GM19328 (cell line): ENCODE data around the gene PIK3R5.

ENCODE experiments used
- ATAC-seq: cut with Tn5 transposase; IDR thresholded peaks from one replicate; pipeline ENCODE4 v1.9.1; 2021; ENCODE audit warnings: mild to moderate bottlenecking, moderate library complexity; ENCODE audit not compliant: unreplicated experiment

Gene PIK3R5

DNA sequence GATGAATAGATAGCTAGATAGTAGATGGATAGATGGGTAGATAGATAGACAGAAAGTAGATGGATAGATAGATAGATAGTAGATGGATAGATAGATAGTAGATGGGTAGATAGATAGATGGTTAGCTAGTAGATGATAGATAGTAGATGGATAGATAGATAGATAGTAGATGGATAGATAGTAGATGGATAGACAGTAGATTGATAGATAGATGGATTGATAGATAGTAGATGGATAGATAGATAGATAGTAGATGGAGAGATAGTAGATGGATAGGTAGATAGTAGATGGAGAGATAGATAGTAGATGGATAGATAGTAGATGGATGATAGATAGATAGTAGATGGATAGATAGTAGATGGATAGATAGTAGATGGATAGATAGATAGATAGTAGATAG is 40.4 kb downstream of the PIK3R5 start:
- no peak for ATAC-seq

DNA sequence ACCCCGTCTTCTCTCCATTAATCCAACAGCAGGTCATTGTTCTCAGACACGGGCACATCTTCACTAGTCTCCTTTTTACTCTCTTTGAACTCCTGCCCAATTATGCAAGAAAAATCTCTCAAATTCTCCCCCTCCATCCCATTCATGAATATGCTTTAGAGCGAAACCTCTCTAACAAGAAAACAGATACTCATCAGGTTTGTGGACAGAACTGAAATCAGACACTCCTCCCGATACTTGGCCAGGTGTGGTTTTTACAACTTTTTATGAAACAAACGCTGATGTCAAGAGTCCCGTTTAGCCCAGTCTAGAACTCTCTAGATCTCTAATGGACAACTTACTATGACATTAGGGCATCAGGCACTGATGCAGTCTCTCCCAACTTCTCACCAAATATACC is 40.9 kb downstream of the PIK3R5 start:
- ATAC-seq, result no peak

DNA sequence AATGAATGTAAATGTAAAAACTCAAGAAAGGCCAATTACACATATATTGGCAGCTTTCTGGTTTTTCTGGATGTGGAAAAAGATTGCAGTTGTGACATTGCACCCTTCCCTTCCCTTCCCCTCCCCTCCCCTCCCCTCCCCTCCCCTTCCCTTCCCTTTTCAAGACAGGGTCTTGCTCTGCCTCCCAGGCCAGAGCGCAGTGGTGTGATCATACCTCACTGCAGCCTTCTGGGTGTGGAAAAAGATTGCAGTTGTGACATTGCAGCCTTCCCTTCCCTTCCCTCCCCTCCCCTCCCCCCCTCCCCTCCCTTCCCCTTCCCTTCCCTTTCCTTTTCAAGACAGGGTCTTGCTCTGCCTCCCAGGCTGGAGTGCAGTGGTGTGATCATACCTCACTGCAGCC is 41.7 kb downstream of the PIK3R5 start:
- ATAC-seq, result no peak

DNA sequence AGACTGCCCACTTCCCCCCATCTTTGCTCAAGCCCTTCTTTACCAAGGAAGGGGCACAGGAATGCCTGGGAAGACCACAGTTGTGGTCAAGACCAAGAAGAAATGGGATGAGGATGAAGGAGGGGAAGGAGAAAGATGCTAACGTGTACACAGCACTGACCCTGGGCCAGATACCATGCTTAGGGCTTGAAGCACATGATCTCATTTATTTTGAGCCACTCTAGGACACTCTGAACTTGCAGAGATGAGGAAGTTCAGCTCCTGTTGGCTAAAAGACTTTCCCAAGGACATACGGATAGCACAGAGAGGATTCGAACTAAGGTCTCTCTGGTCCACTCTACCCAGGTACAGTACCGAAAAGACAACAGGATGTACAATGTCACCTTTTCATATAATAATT is 42.6 kb downstream of the PIK3R5 start:
- no peak for ATAC-seq

DNA sequence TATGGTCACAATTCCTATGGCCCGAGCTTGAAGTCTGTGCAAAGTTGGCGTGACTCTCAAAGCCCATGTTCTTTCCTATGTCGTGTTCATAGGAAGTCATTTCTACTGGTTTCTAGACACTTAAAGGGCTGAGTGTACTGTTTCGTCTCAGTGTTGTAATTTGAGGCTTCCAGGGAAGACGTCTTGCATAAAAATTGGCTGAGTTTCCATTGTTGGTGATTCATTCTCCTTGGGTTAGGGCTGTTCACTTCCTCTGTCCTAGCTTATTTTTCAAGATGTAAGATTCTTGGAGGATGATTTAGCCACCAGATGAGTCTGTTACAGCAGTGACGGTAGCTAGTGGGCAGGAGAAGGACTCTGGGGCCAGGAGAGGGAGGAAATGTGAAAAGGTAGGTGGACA is 43.1 kb downstream of the PIK3R5 start:
- ATAC-seq, result no peak

DNA sequence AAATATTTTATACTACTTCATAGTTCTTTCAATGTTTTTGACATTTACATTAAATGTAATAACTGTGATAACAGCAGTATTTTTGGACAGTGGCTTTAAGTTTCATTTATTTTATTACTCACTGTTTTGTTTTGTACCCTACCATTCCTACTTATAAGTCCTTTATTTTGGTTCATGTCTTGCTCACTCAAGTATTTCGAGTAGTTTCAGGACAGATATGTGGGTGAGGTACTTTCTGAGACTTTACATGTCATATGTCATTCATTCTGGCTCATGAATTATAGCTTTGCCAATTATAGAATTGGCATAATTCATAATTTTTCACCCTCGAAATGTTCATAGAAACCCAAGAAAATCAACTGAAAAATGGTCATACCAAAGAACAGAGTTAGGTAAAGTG is 44.4 kb downstream of the PIK3R5 start:
- ATAC-seq, result no peak

DNA sequence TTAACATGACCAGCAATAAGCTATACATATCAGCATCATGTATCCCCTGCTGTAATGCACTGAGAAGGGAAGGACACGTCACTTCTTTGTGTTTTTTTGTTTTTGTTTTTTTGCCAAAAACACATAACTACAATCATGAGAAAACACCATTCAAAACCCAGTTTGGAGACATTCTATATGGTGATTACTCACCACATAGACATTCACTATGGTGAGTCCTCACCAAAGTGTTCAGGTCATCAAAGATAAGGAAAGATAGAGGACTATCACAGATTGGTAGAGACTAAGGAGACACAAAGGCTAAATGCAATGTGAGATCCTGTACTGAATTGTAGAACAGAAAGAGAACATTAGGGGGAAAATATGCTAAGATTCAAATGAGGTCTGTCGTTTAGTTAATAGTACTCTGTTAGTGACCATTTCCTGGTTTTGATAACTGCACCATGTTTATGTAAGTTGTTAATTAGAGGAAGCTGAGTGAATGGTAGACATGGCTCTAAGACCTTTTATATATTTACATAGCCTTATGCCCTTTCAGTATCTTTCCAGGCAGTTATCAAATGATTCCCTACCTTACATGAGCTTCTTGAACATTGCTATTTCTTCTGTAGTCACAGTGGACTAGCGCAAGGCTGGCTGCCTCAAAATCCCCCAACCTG is 46.6 kb downstream of the PIK3R5 start:
- ATAC-seq, result no peak

DNA sequence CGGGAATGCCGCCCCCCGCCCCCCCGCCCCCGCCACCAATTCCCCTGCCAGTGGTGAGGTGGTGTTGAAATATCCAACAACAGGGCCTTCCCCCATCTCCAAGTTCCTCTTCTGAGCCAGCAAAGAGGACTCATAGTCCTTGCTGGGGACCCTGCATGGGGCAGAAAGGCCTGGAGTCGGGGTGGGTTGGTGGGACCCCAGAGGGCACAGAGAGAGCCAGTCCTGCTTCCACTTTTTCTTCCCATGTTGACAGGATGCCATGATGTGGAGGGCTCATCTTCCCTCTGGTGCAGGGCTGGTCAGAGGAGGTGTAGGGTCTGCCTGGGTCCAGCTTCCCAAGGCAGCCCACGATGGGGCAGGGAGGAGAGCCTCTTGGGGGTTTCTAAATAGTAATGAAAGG is 49.0 kb downstream of the PIK3R5 start:
- no peak for ATAC-seq

DNA sequence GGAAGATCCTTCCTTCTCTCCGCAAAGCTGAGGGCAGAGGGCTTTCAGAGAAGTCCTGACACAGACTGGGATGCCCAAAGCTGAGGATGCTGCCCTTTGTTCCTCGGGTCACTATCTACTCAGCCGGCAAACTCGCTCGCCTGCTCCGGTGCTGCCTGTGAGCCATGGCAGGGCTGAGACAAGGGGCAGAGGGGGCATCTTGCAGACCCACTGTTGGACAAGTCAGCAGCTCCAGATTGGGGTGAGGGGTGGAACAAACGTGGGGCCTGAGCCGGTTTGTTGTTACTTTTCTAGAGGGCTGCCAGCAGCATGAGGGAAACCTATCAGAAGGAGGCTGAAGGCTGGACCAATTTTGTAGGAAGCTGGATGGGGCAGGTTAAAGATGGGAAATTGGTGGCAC is 51.0 kb downstream of the PIK3R5 start:
- no peak for ATAC-seq

DNA sequence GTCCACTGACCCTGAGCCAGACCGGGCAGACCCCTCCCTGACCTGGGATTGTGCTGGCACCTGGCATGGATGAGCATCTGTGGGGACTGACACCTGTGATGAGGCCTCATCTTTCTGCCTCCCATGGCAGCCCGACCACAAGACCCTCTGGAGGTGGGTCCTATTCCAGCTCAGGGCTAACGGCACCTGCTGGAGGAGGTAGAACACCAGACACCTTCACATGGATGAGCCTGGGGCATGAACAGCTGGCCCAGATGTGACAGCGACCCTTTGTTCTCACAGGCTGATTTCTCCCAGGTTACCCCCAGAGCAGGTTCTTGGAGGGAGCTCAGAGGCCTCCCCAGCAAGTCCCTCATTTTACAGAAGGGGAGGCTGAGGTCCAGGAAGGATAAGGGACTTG is 51.6 kb downstream of the PIK3R5 start:
- ATAC-seq, result no peak

DNA sequence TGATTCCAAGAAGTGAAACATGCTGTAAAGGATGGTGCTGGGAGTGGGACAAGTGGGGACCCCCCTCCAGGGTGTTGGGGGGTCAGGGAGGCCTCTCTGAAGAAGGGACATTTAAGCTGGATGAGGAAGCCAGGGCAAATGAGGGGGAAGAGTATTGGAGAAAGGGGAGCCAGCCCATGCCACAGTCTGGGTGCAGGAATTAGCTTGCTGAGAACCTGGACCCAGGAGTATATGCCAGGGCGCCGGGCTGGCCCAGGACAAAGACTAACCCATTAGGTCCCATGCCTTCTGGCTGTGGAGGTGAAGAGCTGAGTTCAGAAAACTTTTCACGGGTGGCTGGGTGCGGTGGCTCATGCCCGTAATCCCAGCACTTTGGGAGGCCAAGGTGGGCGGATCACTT is 52.4 kb downstream of the PIK3R5 start:
- ATAC-seq, result no peak

DNA sequence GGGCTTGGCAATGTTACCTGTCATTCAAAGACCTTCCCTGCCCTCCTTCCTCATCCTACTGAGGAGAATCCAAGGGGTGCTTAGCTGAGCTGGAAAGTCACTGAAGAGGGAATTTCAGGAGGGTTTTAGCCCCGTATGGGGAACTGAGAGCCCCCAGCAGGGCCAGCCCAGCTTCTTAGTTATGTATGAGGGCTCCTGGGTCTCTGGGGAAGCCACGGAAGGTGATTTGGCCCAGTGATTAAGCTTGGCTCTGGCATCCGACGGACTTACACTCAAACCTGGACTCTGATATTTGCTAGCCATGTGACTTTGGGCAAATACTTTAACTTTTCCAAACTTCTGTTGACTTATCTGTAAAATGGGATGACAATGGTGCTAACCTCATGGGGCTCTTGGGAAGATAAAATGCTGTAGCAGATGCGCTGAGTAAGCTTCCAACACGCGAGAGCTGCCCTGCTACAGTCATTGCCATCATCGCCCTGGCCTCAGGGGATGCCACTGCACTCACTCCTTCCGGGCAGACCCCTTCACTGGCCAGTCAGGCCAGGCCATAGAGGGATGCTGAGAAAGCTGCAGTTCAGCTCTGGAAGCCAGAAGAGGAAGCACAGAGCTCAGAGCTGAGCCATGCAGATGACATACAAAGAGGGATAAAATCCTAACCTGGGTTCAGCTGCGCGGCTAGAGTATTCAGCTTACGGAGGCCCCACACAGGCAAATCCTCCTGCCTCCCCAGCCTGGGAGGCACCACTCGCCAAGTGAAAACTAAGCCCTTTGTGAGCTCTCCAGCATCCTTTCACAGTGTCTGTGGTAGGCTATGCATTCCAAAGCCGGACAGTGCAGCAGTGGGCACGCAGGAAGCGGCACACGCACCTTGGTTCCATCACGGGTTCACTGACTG is 53.2 kb downstream of the PIK3R5 start:
- no peak for ATAC-seq

DNA sequence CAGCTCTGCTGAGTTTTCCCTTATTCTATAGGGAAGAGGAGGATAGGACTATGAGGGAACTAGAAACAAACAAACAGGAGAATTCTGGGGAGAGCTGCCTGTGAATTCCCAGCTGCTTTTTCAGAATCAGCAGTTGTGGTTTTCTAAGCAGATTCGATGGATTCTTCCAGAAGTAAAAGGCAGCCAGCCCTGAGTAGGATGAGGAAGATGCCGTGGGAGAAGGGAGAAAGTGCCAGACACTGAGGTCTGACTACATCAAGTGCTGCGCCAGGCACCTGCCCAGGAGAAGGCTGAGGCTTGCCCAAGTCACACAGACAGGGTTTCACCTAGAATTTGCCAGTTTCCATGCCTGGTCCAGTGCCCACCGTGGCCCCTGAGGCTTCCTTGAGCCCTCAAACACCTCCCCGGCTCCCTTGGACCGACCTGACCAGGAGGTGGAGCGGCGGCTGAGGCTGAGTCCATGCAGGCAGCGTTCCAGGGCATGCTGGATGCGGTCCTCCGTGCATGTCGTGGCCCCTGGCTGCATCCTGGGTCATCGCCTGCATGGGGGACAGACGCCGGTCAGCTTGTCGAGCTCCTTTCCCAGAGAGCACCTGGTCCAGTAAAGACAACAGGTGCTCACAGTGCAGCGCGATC is 54.4 kb downstream of the PIK3R5 start:
- no peak for ATAC-seq

DNA sequence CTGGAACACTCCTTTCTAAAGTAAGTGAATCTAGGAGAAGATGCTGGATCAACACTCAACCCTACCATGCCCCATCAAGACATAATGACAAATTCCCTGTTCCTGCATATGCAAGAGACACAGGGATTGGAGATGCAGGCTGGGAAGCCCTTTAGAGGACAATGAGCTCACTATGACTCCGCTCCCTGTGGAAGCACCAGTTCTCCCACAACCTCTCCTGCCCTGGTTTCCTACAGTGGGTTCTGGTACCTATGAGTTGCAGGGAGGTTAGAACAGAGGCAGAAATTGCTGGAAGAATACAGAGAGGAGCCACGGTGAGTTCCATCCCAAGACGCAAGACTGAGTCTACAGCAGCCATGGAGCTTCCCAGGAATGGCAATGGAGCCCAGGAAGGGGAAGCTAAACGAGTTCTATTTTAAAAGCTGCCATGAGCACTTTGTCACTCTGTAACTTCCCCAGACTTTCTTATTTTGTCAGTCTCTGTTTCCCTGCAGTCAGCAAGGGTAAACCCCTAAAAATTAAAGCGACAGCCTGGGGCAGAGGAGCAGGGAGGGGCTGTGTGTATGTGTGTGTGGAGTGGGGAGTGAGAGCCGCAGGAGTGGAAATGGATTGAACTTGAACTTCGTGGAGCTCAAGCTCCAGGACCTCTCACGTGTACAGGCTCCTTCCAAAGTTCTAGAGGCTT is 55.8 kb downstream of the PIK3R5 start:
- no peak for ATAC-seq

DNA sequence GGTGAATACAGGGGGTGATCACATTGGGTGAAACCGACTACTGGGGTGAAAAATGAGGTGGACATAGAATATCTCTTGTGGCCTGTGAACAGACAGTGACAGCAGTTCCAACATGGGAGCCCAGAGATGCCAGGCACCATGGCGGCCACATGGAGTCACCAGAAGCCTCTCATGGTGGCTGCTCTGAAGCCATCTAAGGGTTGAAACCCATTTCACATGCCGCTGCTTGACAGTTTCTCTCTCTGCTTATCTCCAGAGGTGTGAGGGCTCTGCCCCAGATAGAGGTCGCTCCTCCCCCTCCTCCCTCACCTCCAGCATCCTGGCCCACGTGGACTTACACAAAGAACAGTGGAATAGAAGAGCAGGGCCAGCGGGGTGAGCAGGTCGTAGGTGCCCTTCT is 60.2 kb downstream of the PIK3R5 start:
- ATAC-seq, result no peak

DNA sequence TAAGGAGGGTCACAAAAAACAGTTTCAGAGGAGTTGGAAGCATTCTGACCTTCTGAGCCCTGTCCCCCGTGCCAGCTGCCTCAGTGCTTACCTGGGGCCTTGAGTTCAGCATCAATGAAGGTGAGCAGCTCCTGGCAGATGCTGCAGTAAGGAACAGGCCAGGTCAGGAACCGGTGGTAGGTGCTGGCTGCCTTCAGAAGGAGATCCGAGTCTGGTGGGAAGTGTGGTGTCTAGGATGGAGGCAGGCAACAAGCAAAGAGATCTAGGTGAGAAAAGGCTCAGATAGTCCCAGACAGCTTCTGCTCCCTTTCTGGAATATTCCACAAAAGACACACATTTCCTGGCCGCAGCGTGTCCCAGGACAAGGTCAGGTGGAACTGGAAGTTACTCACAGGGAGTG is 60.8 kb downstream of the PIK3R5 start:
- no peak for ATAC-seq

DNA sequence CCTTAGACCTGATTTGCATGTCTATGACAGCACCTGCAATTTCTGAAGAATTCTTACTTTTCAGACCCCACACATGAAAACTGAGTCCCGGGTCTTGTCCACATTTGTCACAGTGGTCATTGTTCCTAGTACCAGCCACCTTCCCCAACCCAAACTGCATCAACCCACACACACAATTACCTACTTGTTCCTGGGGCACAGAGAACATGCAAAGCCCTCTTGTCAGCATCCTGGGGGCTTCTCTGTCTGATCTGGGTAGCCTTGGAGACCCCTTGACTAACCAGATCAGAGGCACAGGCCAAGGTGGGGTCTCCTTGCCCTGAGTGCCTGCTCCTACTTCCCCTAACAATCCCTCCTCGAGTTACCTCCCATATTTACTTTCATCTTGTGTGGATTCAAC is 61.3 kb downstream of the PIK3R5 start:
- no peak for ATAC-seq

DNA sequence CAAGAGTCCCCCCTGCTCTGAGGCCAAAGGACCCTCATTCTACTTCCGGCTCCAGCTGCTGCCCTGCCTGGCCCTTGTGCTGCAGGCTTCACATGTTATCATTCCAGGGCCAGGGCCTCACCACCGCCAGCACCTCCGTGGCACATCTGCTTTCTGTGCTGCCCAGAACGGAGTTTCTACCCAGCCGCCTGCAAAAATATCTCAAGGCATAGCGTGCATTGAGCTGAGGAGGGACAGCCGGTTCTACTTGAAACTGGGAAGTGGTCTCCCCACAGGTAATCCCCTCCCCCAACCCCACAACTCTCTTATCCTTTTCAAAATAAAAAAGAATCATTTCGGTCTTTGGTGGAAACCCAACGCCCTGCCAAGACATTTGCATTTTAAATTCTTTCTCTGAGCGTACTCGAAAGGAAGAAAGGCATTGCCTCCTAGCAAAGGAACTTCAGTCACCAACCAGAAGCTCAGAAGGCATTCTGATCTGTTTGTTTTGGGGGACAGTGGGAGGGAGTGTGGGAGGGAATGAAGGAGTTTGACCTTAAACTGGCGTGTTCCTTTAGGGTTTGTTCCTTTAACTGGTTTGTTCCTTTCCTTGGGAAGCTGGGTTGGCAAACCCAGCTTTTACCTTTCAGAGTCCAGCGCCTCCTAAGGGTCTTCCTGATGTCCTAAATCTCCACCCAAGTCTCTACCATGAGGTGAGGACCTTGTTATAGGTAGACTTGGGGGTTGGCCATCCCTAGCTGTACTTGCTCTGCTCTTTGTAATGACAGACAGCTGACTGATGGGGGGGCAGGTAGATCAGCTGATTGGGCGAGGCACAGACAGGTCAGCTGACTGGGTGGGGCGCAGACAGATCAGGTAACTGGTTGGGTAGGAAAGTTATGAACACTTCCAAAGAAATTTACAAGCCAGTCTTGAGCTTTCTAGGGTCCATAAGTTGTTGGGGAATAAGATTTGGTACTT is 64.6 kb downstream of the PIK3R5 start:
- no peak for ATAC-seq

DNA sequence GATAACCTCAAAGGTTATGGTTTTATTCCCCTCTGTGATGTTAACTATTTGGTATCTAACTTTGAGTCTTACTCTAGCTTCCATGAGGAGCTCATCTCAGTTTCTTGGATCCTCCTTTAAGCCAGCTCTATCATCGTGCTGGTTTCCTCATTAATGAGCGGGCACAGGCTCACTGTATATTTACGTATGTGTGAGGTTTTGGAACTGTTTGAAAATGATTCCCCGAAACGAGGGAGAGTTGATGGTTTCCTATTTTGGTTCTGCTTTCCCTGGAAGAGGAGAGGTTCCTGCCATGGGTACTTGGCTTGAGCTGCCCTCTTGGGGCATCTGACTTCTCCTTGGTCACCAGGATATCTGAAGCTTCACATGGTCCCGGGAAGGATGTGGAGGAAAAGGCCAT is 65.3 kb downstream of the PIK3R5 start:
- ATAC-seq, result no peak

DNA sequence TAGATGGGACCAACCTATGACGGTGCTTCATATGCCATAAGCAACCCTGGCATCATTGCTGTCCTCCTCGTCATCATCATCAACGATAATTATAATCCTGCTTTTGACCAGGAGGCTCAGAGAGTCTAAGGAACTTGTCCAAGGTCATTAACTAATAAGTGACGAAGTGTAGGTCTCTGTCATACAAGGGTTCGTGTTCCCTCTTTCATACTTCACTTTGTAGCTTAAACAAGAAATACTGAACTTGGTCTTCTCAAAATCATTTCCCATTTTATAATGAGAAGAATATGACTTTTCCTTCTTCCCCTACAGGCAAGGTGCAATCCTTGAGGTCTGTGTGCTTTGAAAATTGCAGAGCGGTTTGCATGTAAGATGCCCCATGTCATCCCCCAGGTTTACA is 66.9 kb downstream of the PIK3R5 start:
- no peak for ATAC-seq
